G401 (cell line): Measurements from ENCODE around the gene KDM4B. TPM values are rescaled to one million over a fixed set of nuclear protein-coding genes. Genes with fewer than 3 reads are reported as not detected.

Experiments
- DNase-seq: peaks from one replicate; pipeline ENCODE4 v3.0.0-alpha.2; 2015; ENCODE audit warnings: low spot score
- in situ Hi-C: cut with HindIII; loops from 2 replicates; pipeline ENCODE4 v1.10.0; 2016; ENCODE audit warnings: low sequenced_read_pairs, mixed read lengths
- total RNA-seq: library from RNA; depleted of rRNA; stranded (reverse); fragments of >200 nt; shearing (Covaris generic); gene quantifications from 2 replicates; pipeline ENCODE4 v1.2.3, GENCODE V29; 2014

The KDM4B gene
- total RNA-seq, 1 experiment from 2014 or later = 19.3 TPM

GRCh38 chr19:4980838-4981680 is 12.1 kb downstream of the KDM4B start:
- in situ Hi-C loops = no loop called here
- DNase-seq = no peak

- in situ Hi-C loops = no loop called here
- DNase-seq = peak; percentile 72
Measured at GRCh38 chr19:4981681-4981958, 12.7 kb downstream of the KDM4B start.

GRCh38 chr19:4983346-4984105 is 14.6 kb downstream of the KDM4B start:
- in situ Hi-C loops = no loop called here
- peak; percentile 80 for DNase-seq

DNA sequence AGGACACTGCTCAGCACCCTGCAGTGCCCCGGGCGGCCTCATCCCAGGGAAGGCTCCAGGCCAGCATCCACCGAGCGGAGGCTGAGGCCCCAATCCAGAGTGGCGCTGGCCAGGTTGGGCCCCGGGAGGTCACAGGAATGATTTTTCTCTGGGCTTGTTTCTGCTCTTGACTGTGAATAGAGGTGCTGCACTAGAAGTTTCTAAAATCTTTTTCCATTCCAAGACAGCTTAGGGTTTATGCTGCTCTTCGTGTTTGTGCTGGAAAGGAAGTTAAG is 15.1 kb downstream of the KDM4B start:
- no peak for DNase-seq
- in situ Hi-C loops = no loop called here

DNA sequence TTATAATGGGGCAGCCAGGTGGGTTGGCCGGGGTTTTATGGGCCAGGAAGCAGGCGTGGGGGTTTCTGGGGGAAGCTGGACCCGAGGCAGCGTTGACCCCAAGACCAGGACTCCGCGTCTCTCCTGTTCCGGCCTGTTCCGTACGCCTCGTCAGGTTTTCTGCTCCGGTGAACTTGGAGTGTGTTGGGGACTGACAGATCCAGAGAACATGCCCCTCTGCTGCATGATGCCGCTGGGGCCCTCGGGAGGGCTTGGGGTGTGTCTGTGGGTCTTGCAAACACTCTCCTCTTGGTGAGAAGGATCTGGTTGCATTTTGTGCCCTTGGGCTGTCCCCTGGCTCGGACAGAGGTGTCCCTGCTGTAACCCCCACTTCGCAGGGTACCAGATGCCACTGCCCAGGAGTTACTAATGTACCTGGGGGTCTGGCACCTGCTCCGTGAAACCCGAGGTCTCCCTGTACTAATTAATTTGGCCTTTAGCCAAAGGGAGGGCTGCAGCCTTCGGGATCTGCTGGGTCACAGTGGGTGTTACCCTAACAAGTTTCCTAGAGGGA is 15.6 kb downstream of the KDM4B start:
- no peak for DNase-seq
- in situ Hi-C loops = no loop called here

DNA sequence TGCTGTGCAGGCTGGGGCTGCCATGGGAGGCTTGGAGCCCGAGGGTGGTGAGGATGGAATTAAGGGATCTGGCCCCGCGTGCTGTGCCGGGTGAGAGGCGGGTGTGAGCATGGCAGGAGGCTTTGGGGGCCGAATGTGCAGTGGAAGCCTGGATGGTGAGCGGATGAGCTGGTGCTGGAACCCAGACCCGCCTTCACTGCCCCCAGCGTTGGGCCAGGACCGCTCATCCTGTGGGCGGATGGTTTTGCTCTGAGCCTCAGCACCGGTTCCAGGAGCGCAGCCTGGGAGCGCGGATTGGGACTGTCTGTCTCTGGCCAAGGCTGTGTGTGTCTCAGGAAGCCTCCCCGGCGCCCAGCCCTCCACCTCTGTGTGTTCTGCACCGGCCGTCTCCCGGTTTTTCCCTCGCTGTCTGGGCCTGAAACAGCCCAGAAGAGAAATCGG is 16.7 kb downstream of the KDM4B start:
- in situ Hi-C loops = no loop called here
- peak; percentile 55 for DNase-seq

- in situ Hi-C loops = no loop called here
- no peak for DNase-seq
Measured at GRCh38 chr19:4986056-4986455, 17.1 kb downstream of the KDM4B start.

- DNase-seq = no peak
- in situ Hi-C loops = no loop called here
Measured at GRCh38 chr19:4986471-4986891, 17.6 kb downstream of the KDM4B start.

- in situ Hi-C loops = no loop called here
- no peak for DNase-seq
Measured at GRCh38 chr19:4987256-4987655, 18.3 kb downstream of the KDM4B start.

DNA sequence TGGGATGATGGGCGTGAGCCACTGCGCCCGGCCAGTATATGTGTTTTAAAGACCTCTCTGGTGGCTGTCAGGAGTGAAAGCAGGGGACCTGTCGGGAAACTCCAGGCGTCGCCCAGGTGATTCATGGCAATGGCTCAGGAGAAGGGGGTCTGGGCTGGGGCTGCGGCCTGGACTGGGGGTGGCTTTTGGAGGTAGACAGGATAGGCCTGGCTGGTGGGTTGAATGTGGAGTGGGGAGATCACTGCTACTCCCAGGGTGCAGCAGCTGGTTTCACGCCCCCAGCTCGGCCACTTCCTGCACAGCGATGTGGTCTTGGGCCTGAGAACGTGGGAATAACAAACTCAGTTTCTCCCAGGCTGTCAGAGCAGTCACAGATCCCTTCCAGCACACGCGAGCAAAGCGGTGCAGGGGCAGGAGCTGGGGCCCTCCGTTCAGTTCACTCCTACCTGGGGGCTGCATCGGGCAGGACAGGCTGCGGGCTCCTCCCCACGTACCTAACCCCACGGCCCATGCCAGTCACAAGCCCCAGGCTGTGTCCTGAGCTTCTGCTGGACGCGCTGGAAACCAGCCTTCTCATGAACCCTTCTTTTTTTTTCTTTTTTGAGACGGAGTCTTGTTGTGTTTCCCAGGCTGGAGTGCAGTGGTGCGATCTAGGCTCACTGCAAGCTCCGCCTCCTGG is 18.9 kb downstream of the KDM4B start:
- no peak for DNase-seq
- in situ Hi-C loops = no loop called here

- no peak for DNase-seq
- in situ Hi-C loops = no loop called here
Measured at GRCh38 chr19:4988770-4989251, 19.9 kb downstream of the KDM4B start.

- in situ Hi-C loops = no loop called here
- no peak for DNase-seq
Measured at GRCh38 chr19:4990306-4990705, 21.4 kb downstream of the KDM4B start.

DNA sequence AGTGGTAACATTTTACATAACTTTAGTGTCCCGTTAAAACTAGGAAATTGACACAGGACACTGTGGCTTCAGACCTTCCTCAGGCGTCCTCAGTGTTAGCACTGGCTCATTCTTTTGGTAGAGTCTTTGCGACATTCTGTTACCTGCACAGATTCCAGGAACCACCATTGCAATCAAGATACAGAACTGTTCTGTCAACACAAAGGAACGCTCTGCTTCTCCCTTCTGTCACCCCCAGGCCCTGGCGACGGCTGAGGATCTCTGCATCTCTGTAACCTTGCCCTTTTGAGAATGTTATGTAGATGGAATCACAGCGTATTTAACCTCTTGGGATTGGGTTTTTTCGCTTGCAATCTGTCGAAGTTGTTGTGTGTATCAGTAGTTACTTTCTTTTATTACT is 22.6 kb downstream of the KDM4B start:
- in situ Hi-C loops = no loop called here
- DNase-seq = no peak

DNA sequence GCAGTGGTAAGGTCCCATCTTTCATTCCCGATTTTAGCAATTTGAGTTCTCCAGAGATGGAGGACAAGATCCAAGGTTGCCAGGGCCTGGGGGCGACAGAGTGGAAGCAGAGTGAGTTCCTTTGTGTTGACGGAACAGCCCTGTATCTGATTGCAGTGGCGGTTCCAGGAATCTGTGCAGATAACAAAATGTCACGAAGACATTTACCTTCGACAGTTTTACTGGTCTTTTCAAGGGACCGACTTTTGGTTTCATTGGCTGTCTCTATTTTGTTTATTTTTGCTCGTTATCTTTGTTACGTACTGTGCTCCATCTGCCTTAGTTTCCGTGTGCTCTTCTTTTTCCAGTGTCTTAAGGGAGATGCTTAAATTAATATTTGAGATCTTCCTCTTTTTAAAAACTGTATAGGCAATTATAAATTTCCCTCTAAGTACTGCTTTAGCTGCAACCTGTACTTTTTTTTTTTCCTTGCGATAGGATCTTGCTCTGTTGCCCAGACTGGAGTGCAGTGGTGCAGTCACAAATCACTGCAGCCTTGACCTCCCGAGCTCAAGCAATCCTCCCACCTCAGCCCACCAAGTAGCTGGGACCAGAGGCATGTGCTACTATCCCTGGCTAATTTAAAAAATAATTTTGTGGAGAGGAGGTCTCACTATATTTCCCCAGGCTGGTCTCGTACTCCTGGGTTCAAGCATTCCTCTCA is 23.2 kb downstream of the KDM4B start:
- in situ Hi-C loops = no loop called here
- no peak for DNase-seq

DNA sequence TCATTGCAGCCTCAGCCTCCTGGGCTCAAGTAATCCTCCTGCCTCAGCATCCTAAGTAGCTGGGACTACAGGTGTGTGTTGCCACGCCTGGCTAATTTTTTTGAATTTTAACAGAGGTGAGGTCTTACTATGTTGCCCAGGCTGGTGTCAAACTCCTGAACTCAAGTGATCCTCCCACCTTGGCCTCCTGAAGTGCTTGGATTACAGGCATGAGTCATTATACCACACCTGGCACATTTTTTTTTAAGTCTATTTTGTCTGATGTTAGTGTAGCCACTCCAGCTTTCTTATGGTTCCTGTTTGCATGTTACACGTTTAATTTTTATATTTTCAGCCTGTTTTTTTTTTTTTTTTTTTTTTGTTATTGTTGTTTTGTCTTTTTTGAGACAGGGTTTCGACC is 24.8 kb downstream of the KDM4B start:
- in situ Hi-C loops = no loop called here
- no peak for DNase-seq

DNA sequence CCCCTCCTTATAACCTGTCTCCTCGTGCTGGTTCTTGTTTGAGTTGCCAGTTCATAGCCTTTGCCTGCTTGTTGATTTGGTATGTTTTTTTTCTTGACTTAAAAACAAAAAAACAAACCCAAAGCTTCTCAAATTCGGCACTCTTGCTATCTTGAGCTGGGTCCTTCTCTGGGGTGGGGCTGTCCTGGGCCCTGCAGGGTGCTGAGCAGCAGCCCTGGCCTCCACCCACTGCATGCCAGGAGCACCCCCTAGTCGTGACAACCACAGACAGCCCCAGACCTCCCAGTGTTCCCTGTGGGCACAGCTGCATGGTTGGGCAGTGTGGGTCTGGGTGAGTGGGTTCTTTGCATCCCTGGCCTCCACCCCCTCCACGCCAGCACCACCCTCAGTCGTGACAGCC is 27.8 kb downstream of the KDM4B start:
- no peak for DNase-seq
- in situ Hi-C loops = no loop called here

- no peak for DNase-seq
- in situ Hi-C loops = no loop called here
Measured at GRCh38 chr19:4997297-4997696, 28.4 kb downstream of the KDM4B start.

DNA sequence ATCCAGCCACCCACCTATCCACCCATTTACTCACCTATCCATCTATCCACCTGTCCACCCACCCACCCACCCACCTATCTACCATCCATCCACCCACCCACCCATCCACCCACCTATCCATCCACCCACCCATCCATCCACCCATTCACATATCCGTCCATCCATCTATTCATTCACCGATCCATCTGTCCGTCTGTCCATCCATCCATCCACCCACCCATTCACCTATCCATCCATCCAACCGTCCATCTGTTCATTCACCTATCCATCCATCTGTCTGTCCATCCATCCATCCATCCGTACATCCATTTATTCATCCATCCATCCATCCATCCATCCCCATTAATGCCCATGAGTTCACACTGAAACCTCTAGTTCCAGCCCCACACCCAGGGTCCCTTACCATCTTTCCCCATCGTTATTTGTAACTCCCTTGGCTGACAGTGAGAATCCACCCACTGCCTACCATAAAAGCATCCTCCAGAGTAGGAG is 31.3 kb downstream of the KDM4B start:
- DNase-seq = no peak
- in situ Hi-C loops = no loop called here

- no peak for DNase-seq
- in situ Hi-C loops = no loop called here
Measured at GRCh38 chr19:5001615-5002014, 32.7 kb downstream of the KDM4B start.
